Measurements from ENCODE around the gene TCN2. TPM values are rescaled to one million over a fixed set of nuclear protein-coding genes. Genes with fewer than 3 reads are reported as not detected.

Gene TCN2
- total RNA-seq, 1 experiment from 2014 or later: 11.5 TPM

GRCh38 chr22:30568137-30568805 is 38.7 kb upstream of the TCN2 start:
- Histone ChIP-seq H3K27ac (no peak overlapping the region), H3K27me3 (ENCODE audit: insufficient read depth, low read depth) (no peaks in the 10 kb centered on the region), H2AFZ (no peak overlapping the region), H3K9me2 (ENCODE audit: insufficient read depth) (no peaks in the 10 kb centered on the region), H3K79me2 (ENCODE audit: low read depth) (no peaks in the 10 kb centered on the region), H3K4me2 (no peak overlapping the region), H4K20me1 (ENCODE audit: insufficient read depth) (peaks cover 8% of the 10 kb centered on the region), H3K4me1 (replicated peaks; ENCODE audit: insufficient read depth) (no peaks in the 10 kb centered on the region), H3K36me3 (ENCODE audit: low read depth) (no peaks in the 10 kb centered on the region), H3K9me3 (ENCODE audit: insufficient read depth, low read depth) (no peaks in the 10 kb centered on the region), H3F3A (ENCODE audit: insufficient read depth, low read depth) (peaks cover 16% of the 10 kb centered on the region; the same call in 1 of the 2 replicates), H3K4me3 (no peak overlapping the region)
- no peak for DNase-seq
- POLR2A ChIA-PET (ENCODE audit: unreplicated experiment): interaction anchor here (0.7 kb wide), 1 partner anchor 140 kb away, joined by 15 read pairs; no protein-coding TSS in a partner anchor
- CTCF ChIA-PET: no interaction called here
- TF ChIP-seq EZH2 (IDR thresholded peaks at IDR 0.05; ENCODE audit: low read depth): no peak
- no peak for TF ChIP-seq CTCF (conservative IDR thresholded peaks at IDR 0.05)
- intact Hi-C loops (cut with micrococcal nuclease; ENCODE audit: unreplicated experiment): no loop called here
- no TSS peak for BruUV-seq (replicated peaks)

- H3K27me3 ChIP-seq (ENCODE audit: insufficient read depth, low read depth): no peaks in the 10 kb centered on the region
- no peaks in the 10 kb centered on the region for H3K36me3 ChIP-seq (ENCODE audit: low read depth)
- H3K9me2 ChIP-seq (ENCODE audit: insufficient read depth): no peaks in the 10 kb centered on the region
- intact Hi-C loops (cut with micrococcal nuclease; ENCODE audit: unreplicated experiment): no loop called here
- BruUV-seq (replicated peaks): no TSS peak
- CTCF ChIA-PET: no interaction called here
- POLR2A ChIA-PET (ENCODE audit: unreplicated experiment): no interaction called here
- no peaks in the 10 kb centered on the region for H3K9me3 ChIP-seq (ENCODE audit: insufficient read depth, low read depth)
- H3K79me2 ChIP-seq (ENCODE audit: low read depth): no peaks in the 10 kb centered on the region
- no peak overlapping the region for H3K27ac ChIP-seq
- no peak overlapping the region for H3K4me3 ChIP-seq
- TF ChIP-seq CTCF (conservative IDR thresholded peaks at IDR 0.05) (no peak), EZH2 (IDR thresholded peaks at IDR 0.05; ENCODE audit: low read depth) (no peak)
- no peaks in the 10 kb centered on the region for H3K4me1 ChIP-seq (replicated peaks; ENCODE audit: insufficient read depth)
- H4K20me1 ChIP-seq (ENCODE audit: insufficient read depth): peaks cover 16% of the 10 kb centered on the region
- H3F3A ChIP-seq (ENCODE audit: insufficient read depth, low read depth): peaks cover 17% of the 10 kb centered on the region; the same call in 1 of the 2 replicates
- no peak overlapping the region for H3K4me2 ChIP-seq
- H2AFZ ChIP-seq: no peak overlapping the region
- no peak for DNase-seq
These were observed 37.2 kb upstream of the TCN2 start for GRCh38 chr22:30569674-30570202.

- Histone ChIP-seq H3K9me3 (ENCODE audit: insufficient read depth, low read depth) (no peaks in the 10 kb centered on the region), H3K4me1 (replicated peaks; ENCODE audit: insufficient read depth) (no peaks in the 10 kb centered on the region), H3K9me2 (ENCODE audit: insufficient read depth) (no peaks in the 10 kb centered on the region), H2AFZ (no peak overlapping the region), H3F3A (ENCODE audit: insufficient read depth, low read depth) (peaks cover 26% of the 10 kb centered on the region), H3K27me3 (ENCODE audit: insufficient read depth, low read depth) (no peaks in the 10 kb centered on the region), H3K36me3 (ENCODE audit: low read depth) (no peaks in the 10 kb centered on the region), H3K79me2 (ENCODE audit: low read depth) (no peaks in the 10 kb centered on the region), H4K20me1 (ENCODE audit: insufficient read depth) (peaks cover 19% of the 10 kb centered on the region), H3K4me2 (no peak overlapping the region), H3K27ac (no peak overlapping the region), H3K4me3 (no peak overlapping the region)
- BruUV-seq (replicated peaks): no TSS peak
- POLR2A ChIA-PET (ENCODE audit: unreplicated experiment): no interaction called here
- no peak for DNase-seq
- CTCF ChIA-PET: no interaction called here
- intact Hi-C loops (cut with micrococcal nuclease; ENCODE audit: unreplicated experiment): no loop called here
- no peak for TF ChIP-seq EZH2 (IDR thresholded peaks at IDR 0.05; ENCODE audit: low read depth)
- no peak for TF ChIP-seq CTCF (conservative IDR thresholded peaks at IDR 0.05)
These were observed 34.8 kb upstream of the TCN2 start for GRCh38 chr22:30572210-30572609.
